ENCODE measurements around the gene CPXM1.

DNA sequence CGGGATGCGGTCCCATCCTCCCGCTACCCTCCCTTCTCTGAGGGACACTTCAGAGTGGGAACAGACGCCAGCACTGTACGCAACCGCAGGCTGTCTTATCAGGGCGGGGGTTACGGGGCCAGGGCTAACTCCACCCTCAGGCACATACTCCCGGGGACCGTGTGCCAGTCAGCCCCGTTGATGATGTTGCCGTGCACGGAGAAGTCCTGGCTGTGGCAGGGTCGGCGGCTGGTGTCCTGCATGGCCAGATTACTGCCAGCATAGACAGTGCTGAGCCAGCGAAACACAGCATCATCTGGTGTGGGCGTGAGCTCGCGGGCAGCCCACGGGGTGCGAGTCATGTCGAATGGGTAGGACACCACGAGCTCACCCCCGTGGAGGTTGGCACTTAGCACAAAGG is 5.0 kb downstream of the CPXM1 start:
- TF ChIP-seq, protein P1, sequence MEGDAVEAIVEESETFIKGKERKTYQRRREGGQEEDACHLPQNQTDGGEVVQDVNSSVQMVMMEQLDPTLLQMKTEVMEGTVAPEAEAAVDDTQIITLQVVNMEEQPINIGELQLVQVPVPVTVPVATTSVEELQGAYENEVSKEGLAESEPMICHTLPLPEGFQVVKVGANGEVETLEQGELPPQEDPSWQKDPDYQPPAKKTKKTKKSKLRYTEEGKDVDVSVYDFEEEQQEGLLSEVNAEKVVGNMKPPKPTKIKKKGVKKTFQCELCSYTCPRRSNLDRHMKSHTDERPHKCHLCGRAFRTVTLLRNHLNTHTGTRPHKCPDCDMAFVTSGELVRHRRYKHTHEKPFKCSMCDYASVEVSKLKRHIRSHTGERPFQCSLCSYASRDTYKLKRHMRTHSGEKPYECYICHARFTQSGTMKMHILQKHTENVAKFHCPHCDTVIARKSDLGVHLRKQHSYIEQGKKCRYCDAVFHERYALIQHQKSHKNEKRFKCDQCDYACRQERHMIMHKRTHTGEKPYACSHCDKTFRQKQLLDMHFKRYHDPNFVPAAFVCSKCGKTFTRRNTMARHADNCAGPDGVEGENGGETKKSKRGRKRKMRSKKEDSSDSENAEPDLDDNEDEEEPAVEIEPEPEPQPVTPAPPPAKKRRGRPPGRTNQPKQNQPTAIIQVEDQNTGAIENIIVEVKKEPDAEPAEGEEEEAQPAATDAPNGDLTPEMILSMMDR (IDR thresholded peaks at IDR 0.05; ENCODE audit: extremely low read depth in 1 of 2, insufficient read depth in 1 of 2, low read depth in 1 of 2, low read length in 2 of 2): no peak
- TF ChIP-seq EZH2 (IDR thresholded peaks at IDR 0.05; ENCODE audit: borderline replicate concordance, low read depth, low read length, severe bottlenecking) (no peak), POLR2A (IDR thresholded peaks at IDR 0.05; ENCODE audit: low read depth, low read length) (no peak), GATA2 (IDR thresholded peaks at IDR 0.05; ENCODE audit: insufficient read depth, insufficient read length, low read depth, low read length) (no peak), MYC (IDR thresholded peaks at IDR 0.05; ENCODE audit: low read depth, low read length) (no peak)
- TF ChIP-seq, protein P2, sequence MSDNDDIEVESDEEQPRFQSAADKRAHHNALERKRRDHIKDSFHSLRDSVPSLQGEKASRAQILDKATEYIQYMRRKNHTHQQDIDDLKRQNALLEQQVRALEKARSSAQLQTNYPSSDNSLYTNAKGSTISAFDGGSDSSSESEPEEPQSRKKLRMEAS (IDR thresholded peaks at IDR 0.05; ENCODE audit: insufficient read depth, insufficient read length): no peak

All from endothelial cell of umbilical vein (primary cell).